Activated effector memory CD4-positive, alpha-beta T cell treated with Interleukin-2 at 50 U/mL for 16 hours (primary cell): Measurements from ENCODE around the gene ADAM33.

Experiments used
- DNase-seq: peaks from one replicate; pipeline ENCODE4 v3.0.0-alpha.2; 2020

ADAM33 gene

DNA sequence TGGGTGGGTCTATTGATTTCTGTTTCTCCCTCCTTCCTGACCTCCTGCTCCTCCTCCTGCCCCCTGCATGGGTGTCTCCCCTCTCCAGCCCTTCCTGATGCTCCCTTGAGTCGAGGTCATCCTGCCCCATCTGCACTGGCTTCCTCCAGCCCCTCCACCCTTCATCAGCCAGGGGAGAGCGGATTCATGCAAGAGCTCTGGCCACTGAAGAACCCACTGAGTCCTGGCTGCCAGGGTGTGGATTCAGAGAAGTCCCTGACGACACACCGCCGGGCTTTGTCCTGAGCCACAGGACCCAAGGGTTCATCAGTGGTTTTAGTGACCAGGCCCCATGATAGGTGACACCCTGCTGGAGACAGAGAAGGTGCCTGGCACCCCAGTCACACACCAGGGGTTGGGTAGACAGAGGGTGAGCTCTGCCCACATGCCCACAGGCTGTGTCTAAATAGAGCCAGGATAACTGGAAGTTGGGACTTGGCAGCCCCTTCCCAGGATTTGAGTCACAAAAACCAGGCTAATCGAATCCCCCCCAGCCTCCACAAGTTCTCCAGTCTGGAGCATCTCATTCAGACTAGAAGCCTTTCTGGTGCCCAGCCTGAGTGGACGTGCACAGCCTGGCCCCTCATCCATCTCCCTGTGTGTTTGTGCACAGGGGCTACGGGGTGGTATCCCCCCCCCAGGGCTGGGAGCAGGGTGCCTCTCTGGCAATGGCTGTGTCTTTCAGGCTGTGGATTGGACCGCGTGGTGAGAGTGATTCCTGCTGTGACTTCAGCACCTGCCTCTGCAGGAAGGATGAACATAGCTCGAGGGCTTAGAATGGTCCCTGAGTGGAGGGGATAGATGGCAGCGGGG lies 19.8 kb downstream of the ADAM33 start:
- DNase-seq: no peak

DNA sequence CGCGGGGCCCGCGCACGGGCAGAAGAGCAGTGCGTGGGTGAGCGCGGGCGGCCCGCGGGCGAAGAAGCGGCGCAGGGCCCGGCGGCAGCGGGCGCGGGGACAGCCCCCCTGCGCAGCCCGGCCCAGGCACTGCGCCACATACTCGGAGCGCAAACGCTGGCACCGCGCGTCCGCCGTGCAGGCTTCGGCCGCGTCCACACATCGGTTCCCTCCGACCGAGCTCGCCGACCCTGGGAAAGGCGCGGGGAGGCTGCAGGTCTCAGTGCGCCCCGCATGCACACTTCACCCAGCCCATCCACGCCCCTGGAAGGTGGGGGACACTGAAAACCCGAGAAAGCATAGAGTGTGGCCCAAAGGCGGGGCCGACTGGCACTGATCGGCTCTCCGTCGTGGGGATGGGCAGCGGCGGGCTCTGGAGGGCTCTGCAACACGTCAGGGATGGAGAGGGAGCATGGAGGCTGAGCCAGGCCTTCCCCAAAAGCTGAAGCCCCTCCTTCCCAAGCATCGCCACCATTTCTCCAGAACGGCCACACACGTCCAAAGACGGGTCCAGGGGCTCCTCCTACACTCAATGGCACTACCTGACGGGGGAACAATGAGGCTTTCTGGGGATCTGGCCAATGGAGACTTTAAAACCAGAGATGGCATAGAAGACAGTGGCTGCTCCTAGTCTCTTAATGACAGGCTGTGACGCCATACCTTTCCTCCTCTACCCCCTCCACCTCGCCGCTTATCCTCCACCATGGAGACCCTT lies 20.6 kb downstream of the ADAM33 start:
- DNase-seq: no peak

DNA sequence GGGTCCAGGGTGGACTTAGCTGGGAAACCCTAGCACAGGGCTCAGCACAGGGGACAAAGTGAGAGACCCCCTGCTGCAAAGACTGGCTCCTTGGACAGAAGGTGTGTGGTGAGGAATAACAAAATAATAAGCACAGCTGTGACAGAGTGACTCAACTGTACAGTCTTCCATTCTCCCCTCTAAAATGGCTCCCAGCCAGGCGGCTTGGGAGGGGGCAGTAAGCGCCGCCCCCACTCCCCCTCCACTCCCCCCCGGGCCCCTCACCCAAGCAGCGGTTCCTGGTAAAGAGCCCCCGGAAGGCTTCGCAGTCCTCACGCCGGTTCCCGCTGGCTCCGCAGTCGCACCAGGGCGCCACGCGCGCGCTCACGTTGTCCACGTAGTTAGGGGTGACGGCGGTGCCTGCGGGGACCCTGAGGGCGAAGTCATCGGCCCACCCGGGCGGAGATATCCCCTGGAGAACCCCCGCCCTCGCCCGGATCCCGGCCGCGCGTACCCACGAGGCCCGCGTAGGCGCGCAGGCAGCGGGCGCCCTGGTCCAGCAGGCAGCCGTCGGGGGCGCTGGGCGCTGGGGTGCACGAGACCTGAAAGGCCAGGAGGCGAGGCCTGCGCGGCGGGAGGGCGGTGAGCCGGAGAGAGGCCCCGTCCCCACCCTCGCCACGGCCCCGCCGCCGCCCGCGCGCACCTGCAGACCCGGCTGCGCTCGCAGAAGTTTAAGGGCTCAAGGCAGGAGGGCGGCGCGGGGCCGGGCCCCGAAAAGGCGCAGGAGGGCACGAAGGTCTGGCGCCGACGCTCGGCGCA lies 21.3 kb downstream of the ADAM33 start:
- no peak for DNase-seq

DNA sequence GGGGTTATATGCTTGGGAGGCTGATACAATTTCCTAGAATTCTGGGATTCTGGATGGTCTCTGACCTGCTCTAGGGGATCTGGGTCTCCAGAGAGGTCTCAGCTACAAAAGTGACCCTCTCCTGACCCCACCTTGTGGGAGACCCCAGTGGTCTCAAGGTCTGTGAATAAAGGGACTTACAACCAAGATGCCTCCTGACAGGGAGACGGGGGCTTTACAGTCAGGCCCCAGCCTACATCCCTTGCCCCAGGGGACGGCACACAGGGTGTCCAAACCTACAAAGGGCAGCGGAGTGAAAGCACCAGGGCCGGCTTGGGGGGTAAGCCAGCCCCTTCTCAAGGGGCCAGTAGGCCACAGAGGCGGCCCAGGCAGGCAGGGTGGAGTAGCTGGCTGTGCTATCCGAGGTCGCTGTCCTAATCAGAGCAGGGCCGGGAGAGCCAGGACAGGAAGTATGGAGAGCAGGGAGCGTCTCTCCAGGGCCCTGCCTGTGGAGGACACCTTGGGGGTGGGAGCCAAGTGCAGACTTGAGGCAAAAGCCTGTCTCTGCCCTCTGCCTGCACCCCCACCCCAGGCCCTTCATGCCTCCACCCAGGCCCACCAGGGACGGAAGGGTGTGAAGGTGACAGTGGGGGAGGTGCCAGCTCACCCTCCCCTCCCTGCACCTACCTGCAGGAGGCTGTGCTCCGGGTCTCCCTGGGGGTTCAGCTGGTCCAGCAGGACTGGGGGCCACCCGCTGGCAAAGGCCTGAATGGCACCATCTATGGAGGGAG lies 22.1 kb downstream of the ADAM33 start:
- DNase-seq: no peak

DNA sequence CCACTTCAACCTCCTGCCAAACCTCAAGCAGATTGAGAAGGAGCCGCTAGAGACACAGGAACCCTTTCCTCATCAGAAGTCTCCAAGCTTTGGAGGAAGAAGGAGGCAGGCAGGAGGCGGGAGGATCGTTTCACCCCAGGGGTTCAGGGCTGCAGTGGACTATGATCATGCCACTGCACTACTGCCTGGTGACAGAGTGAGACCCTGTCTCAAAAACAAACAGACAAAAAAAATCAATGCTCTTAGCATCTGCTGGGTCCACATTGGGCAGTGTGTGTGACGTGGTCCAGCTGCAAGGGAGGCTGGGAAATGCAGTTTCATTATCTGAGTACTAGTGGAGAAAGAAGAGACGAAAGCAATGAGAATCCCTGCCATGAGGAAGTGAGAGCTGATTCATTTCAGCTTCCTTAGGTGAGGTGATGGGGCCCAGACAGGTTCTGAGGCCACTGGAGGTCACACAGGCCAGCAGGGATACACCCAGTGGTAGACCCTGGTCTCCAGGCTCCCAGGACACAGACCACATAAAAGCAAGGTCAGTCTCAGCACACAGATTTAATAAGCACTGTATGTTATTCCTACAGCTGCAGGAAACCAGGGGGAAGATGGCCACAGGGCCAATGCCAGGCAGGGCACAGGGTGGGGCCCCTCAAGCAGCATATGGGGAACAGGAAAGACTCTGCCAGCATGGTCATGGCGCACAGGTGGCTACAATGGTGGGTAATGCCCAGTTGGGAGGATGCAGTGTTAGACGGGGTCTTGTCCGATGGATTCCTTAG lies 22.9 kb downstream of the ADAM33 start:
- DNase-seq: no peak

DNA sequence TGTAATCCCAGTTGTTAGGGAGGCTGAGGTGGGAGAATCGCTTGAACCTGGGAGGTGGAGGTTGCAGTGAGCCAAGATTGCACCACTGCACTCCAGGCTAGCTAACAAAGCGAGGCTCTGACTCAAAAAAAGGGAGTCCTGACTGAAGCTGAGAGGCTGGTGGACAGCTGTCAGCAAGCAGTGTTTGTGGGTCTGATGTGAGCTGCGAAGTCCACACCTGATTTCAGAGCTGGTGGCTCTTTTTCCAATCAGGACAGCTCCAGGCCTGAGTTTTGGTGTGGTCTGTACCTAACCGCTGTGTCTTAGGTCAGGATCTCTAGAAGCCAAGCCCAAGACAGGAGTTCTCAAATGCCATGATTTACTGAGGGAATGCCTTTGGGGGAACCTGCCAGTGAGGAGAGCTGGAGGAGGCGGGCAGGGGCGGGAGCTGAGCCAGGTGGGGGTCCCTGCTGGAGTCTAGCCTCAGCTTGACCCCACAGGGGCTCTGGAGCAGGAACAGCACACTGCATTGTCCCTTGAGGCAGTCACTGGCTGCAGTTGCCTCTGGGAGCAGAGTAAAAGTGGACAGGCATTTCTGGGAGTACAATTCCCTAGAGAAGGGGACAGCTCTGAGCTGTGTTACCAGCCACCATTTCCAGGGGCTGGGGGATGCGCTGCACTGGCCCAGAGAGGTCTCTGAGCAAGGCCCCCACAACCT lies 23.6 kb downstream of the ADAM33 start:
- DNase-seq: no peak

DNA sequence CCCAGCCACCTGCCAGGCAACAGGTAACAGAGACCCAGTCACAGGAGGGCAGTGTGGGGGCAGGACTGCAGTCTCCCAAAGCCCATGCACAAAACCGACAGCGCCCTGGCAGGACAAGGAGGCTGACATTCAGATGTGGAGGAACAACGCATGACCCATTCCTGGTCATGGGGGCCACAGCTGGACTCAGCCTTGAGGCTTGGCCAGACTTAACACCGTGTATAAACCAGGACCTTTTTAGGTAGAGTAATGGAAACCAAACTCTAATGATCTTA lies 26.7 kb downstream of the ADAM33 start:
- no peak for DNase-seq

DNA sequence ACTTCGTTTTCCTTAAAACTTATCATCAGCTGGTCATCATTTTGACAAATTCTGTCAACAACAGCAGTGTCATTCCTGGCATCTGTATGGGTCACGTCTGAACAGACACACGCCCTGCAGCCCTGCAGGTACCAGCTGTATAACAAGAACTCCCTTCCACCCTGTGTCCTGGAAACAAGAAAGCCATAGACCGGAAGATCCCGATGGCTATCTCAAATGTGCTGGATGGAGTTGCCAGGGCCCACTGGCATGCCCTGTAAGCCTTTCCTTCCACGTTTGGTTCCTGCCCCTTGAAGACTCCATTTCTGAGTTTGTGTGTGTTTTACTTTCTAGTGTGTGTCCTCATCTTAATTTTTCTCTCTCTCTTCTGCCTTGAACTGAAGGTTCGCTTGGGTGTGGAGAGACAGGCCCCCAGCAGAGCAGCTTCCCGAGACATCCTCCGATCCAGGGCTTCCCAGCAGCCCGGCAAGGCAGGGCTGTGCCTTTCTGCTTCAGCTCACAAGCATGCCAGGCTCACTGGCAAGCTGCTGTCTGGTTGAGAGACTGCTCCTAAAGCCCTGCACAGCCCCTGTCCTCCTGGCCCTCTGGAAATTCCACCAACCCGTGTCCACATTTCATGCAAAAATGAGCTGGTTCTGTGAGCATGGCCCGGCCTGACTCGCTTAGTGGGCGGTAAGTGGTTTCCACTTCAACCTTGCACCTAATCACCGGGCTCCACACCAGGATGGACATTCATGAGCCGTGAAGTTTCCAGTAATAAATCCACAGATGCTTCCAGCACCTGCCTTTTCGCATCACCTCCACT lies 27.3 kb downstream of the ADAM33 start:
- DNase-seq: no peak

DNA sequence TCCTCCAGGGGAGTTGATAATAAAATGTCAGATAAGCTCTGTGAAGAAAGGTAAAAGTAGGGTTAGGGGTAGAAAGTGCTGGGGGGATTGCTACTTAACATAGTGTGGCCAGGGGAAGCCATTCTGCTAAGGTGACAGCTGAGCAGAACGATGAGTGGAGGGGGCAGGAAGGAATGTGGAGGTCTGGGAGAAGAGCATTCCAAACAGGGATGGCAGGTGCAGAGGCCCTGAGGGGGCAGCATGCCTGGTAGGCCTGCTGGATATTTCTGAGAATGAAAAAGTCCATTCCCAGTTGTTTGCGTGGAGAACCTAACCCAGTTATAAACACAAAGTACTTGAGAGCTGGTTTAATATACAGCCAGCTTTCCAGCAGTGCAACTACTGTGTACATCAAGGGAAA lies 27.9 kb downstream of the ADAM33 start:
- no peak for DNase-seq

DNA sequence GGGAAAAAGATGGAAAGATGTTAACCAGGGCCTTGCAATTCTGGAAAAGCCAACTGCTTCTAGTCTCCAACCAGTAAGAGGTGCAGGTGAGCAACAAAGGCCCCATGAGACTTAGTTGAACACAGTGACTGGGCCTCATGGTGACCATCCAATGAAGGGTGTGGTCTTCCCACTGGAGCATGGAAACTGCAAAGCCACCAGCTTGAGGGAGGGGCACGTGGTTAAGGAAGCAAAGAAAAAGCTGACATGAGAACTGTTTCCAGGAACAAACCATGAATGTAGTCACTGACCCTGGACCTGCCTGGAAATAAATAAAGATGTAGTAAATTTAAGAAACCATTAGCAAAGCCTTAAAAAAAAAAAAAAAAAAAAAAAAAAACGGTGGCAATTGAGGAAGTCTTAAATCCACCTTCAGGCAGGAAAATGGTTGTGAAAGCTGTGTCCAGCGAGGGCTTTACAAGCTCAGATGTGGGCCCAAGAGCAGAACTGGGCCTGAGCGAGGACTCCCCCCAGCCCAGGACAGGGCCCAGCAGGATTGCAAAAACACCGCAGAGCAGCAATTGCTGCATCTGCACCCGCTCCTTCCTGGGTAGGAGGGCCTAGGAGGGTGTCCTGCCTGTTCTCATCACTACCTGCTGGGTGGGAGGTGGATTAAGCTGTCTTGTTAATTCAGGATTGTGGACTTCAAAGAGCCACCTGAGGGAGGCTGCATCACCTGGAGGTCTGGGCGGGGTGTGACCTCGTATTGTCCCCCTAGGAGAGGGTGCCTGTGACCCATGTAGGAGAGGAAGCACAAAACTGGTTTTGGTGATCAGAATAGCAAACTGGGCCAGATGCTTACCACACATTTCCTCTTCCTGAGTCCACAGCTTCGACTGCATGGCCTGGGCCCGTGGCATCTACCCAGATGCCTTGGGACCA lies 28.9 kb downstream of the ADAM33 start:
- no peak for DNase-seq

DNA sequence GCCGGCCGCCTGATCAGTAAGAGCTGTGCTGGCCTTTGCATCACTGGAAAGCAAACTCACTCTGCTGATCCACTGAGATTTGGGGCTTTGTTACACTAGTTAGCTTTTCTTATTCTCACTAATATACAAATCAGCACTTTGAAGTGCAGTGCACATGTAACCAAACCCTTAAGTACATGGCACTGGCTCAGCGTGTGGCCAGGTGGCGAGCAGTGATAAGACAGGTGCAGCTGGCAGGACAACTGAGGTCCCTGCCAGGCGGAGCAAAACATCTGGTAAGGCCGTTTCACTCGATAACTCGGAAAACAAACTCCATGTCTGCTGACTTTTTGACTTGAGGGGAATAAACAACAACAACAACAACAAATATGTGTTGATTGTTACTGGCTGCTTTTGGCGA lies 29.6 kb downstream of the ADAM33 start:
- no peak for DNase-seq

DNA sequence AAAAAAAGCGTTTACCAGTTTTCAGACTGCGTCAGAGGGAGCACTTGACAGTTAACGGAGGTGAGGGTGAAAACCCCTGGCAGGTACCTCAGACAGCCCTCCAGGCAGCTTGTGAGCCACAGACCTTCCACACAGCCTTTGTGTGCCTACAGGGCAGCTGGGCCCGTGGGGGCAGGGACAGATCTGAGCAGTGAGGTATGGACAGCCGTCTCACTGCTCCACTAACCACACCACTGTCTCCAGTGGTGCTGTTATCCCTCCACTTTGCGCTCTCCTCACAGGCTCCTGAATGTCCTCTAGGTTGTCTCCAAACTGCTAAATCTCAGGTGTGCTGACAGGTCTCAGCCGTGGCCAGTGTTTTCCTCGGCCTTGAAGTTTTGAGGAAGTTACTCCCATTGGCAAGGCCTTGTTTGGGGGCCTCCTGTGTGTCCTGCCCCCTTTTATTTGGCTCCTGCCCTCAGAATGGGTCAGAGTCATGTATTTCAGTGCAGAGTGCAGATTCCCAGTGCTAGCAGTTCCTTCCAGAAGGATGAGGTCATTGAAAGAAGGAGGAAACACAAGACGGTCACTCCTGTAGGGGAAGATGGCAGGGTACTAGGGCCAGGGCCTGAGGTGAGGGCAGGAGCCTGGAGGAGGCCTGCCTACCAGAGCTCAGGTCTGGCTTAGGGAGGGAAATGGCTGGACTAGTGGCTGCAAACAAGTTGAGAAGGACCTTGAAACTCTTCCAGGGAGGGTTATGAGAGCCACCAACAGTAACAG lies 30.4 kb downstream of the ADAM33 start:
- DNase-seq: no peak

DNA sequence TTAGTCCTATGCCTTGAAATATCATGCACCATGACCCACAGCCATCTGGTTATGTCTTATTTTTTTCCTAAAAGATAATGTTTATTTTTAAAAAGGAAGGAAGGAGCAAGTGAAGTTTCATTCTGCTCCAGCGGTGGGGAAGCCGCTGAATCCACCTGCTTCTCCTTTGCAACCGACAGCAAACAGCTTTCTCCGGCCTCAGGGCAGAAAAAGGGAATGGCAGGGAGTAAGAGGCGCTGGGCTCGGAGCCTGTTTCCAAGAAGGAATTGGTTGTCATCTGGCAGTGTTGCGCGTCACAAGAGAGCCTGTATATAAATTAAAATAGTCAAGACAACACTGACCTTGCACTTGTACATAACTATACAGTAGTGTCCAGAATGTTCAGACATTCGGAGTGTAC lies 32.9 kb downstream of the ADAM33 start:
- DNase-seq: no peak

DNA sequence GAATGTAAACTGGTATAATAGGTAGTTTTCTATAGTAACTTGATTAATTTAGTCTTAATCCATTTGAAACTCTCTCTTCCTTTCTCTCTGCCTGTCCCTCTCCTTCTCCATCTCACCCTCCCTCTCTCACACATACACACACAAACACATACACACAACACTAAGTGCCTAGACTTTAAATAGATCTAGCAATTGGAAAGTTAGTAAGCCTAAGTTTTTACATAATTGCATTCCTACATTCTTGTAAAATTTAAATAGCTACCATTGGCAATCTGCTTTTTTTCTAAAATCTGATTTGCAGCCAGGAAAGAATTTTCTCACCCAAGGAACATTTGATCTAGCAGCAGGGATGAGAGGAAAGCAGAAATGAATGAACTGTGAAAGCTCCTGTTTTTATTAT lies 34.3 kb downstream of the ADAM33 start:
- DNase-seq: no peak

DNA sequence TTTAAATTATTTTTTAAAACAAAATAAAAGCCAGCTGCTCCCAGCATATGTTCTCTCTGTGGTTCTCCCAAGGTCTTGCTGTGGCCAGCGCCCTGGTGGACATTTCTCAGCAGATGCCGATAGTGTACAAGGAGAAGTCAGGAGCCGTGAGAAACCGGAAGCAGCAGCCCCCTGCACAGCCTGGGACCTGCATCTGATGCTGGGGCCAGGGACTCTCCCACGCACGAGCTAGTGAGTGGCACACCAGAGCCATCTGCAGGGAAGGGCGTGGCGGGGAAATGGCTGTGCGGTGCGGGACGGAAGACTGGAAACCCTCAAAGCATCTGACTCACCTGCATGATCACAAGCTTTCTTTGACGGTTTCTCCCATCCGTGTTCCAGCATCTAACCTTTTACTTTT lies 35.2 kb downstream of the ADAM33 start:
- no peak for DNase-seq

DNA sequence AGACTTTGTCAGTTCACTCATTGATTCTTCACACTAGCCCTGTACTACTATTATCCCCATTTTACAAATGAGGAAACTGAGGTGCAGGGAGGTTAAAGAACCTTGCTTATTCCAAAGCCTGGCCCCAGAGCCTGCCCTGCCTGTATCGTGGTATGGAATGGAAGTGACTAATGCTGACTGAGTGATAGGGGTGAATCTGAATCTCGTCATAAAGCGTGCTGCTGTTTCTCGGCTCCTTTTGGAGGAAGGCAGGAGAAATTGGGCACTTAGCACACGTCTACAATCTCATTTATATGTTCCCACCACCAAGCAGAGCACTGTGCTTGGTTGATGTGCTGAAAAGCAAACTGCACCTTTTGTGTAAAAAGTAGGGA lies 35.8 kb downstream of the ADAM33 start:
- DNase-seq: no peak

DNA sequence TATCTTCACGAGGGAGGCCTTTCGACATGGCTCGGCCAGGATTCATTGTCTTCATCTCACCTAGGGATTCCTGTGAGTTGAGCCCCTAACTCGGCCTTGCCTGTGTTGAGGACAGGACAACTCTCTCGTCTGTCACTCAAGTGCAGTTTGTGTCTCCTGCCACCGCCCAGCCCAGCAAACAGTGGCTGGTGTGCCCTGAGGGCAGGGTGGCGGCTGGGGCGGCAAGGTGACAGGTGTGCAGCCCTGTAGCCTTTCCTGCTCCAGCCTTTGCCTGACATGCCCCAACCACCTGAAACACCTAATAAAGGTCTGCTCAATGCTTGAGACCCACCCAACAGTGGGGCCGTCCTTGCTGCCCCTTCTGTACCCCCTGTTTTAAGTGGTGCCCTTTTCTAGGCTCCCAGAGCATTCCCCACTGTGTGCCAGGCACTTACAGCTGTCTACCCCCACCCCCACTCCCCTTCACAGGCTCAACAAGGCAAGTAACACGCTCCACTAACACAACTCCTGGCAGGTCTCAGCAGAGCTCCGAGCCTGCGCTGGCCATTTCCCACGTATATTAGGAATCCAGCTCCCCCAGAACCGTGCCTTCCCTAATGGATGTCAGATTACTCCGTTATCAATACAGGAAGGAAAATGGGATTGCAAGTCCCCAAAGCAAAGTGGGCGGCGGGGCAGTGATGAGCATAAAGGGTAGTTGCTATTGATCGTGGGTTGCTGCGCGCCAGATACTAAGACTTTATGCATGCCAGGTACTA lies 36.3 kb downstream of the ADAM33 start:
- no peak for DNase-seq

DNA sequence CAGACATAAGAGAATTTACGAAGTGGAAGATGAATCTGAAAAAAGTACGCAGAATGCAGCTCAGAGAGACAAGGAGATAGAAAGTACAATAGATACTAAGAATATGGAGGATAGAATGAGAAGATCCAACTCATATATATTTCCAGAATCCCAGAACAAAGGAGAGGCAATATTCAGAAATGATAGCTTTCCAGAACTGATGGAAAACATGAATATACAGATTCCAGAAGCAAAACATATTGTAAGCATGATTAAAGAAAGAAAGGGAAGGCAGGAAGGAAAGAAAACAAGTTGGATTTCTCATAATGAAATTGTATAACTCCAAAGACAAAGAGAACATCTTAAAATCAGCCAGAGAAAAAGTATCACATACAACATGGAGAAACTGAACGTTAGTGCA lies 41.6 kb downstream of the ADAM33 start:
- DNase-seq: no peak
